Smooth muscle cell (in vitro differentiated cells): ENCODE data around the gene PRPF40A. TPM values are rescaled to one million over a fixed set of nuclear protein-coding genes. Genes with fewer than 3 reads are reported as not detected.

Experiments used
- DNase-seq: peaks from one replicate; lab custom pipeline; 2025; ENCODE audit not compliant: unreplicated experiment; lab: John Stamatoyannopoulos, UW
- H2AFZ ChIP-seq: fragments of 200-600 bp; sonication (generic); 2 replicates; pipeline ENCODE4 v1.6.0; 2016; ENCODE audit warnings: antibody characterized with exemption, low read depth, mild to moderate bottlenecking
- H3F3A ChIP-seq: fragments of 200-600 bp; sonication (generic); 2 replicates; pipeline ENCODE4 v1.6.0; 2017; ENCODE audit warnings: antibody characterized with exemption, low read depth
- H3K27ac ChIP-seq: fragments of 200-600 bp; sonication (generic); 2 replicates; pipeline ENCODE4 v1.5.1; 2016; ENCODE audit warnings: low read depth, mild to moderate bottlenecking
- H3K27me3 ChIP-seq: fragments of 200-600 bp; sonication (generic); 2 replicates; pipeline ENCODE4 v1.6.1; 2016; ENCODE audit warnings: low read depth, mild to moderate bottlenecking
- H3K36me3 ChIP-seq: fragments of 200-600 bp; sonication (generic); 2 replicates; pipeline ENCODE4 v1.5.1; 2016; ENCODE audit warnings: low read depth
- H3K4me1 ChIP-seq: fragments of 200-600 bp; sonication (generic); 2 replicates; pipeline ENCODE4 v1.5.1; 2016; ENCODE audit warnings: low read depth
- H3K4me2 ChIP-seq: fragments of 200-600 bp; sonication (generic); 2 replicates; pipeline ENCODE4 v1.6.0; 2016; ENCODE audit warnings: mild to moderate bottlenecking
- H3K4me3 ChIP-seq: fragments of 200-600 bp; sonication (generic); 2 replicates; pipeline ENCODE4 v1.5.1; 2016; ENCODE audit warnings: mild to moderate bottlenecking
- H3K79me2 ChIP-seq: fragments of 200-600 bp; sonication (generic); 2 replicates; pipeline ENCODE4 v1.6.0; 2016; ENCODE audit warnings: low read depth, mild to moderate bottlenecking
- H3K9ac ChIP-seq: fragments of 200-600 bp; sonication (generic); 2 replicates; pipeline ENCODE4 v1.6.0; 2016; ENCODE audit warnings: low read depth
- H3K9me3 ChIP-seq: fragments of 200-600 bp; sonication (generic); replicated peaks from 2 replicates; pipeline ENCODE4 v1.5.1; 2016; ENCODE audit warnings: low read depth
- H4K20me1 ChIP-seq: fragments of 200-600 bp; sonication (generic); 2 replicates; pipeline ENCODE4 v1.6.0; 2016; ENCODE audit warnings: low read depth
- WGBS: methylation state at CpG from one replicate; pipeline ENCODE4 v1.1.7; 2016; ENCODE audit warnings: low lambda C conversion rate; 5-methylcytosine and 5-hydroxymethylcytosine counted together
- polyA plus RNA-seq: library from polyadenylated mRNA; unstranded; fragments of >200 nt; fragmentation: Nextera tagmentation; extraction: Ambion mirVana; gene quantifications from 2 replicates; pipeline ENCODE4 v1.2.1, GENCODE V29; 2016
- total RNA-seq: library from RNA; depleted of rRNA; stranded (reverse); fragments of >200 nt; gene quantifications from 2 replicates; pipeline ENCODE4 v1.2.3, GENCODE V29; 2014
- TF ChIP-seq, protein P1 (sequence below): fragments of 200-600 bp; sonication (generic); IDR thresholded peaks from 2 replicates; pipeline ENCODE4 v1.5.1; 2017; ENCODE audit warnings: borderline replicate concordance, mild to moderate bottlenecking, antibody characterized with exemption; ENCODE audit not compliant: insufficient read depth, poor library complexity, severe bottlenecking

Gene PRPF40A
- total and polyA plus RNA-seq, 2 experiments from 2014 or later = 93.4 to 117 TPM

DNA sequence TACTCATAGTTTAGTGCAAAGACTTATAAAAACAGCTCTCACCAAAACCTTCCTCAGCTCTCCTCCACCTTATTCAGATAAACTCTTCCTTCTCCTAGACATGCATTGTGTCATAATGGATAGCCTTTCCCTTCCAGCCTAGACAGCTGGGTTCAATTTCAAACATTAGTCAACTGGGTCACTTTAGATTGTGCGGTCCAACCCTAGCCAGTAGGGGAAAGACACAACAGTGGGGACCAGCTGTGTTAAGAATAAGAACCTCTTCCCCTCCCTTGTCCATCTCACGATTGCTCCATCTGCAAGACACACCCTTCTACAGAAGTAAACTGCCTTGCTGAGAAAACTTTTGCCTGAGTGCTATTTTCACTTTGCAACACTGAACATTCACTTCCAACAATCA, 8.5 kb downstream of the PRPF40A start:
- WGBS = 98% methylated on average over 2 of the region's 2 CpGs
- DNase-seq = no peak

DNA sequence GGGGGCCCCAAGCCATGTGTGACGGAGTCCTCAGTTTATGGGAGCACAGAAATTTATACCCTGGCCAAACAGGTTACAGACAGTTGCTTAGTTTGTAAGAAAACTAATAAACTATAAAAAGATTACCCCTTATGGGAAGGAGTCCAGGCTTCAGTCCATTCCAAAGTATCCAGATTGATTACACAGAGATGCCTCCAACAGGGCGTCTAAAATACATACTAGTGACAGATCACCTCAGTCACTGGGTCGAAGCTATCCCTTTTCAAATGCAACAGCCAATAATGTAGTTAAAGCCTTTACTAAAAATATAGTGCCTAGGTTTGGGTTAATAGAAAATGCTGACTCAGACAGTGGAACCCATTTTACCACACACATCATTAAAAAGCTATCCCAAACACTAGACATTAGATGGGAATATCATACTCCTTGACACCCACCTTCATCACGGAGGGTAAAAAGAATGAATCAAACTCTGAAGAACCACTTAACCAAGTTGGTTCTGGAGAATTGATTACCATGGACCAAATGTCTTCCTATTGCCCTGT, 10.7 kb downstream of the PRPF40A start:
- H3K4me3 ChIP-seq = no peak overlapping the region
- no peak overlapping the region for H3K4me2 ChIP-seq
- no peak for DNase-seq
- TF ChIP-seq, protein P1, sequence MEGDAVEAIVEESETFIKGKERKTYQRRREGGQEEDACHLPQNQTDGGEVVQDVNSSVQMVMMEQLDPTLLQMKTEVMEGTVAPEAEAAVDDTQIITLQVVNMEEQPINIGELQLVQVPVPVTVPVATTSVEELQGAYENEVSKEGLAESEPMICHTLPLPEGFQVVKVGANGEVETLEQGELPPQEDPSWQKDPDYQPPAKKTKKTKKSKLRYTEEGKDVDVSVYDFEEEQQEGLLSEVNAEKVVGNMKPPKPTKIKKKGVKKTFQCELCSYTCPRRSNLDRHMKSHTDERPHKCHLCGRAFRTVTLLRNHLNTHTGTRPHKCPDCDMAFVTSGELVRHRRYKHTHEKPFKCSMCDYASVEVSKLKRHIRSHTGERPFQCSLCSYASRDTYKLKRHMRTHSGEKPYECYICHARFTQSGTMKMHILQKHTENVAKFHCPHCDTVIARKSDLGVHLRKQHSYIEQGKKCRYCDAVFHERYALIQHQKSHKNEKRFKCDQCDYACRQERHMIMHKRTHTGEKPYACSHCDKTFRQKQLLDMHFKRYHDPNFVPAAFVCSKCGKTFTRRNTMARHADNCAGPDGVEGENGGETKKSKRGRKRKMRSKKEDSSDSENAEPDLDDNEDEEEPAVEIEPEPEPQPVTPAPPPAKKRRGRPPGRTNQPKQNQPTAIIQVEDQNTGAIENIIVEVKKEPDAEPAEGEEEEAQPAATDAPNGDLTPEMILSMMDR = no peak
- 97% methylated on average over 4 of the region's 4 CpGs for WGBS
- H3F3A ChIP-seq = no peaks in the 10 kb centered on the region
- no peaks in the 10 kb centered on the region for H3K9me3 ChIP-seq
- H3K27me3 ChIP-seq = no peaks in the 10 kb centered on the region
- no peaks in the 10 kb centered on the region for H3K4me1 ChIP-seq
- H3K36me3 ChIP-seq = no peaks in the 10 kb centered on the region
- H3K27ac ChIP-seq = no peak overlapping the region
- peaks cover 100% of the 10 kb centered on the region for H4K20me1 ChIP-seq
- H3K9ac ChIP-seq = no peak overlapping the region
- H3K79me2 ChIP-seq = peaks cover 100% of the 10 kb centered on the region
- no peak overlapping the region for H2AFZ ChIP-seq

More for the DNA sequence above, 8.5 kb downstream of the PRPF40A start:
- Histone ChIP-seq H3K4me1 (no peaks in the 10 kb centered on the region), H2AFZ (no peak overlapping the region), H3K27ac (no peak overlapping the region), H4K20me1 (peaks cover 100% of the 10 kb centered on the region), H3K36me3 (peaks cover 2% of the 10 kb centered on the region), H3K79me2 (peaks cover 100% of the 10 kb centered on the region), H3K27me3 (no peaks in the 10 kb centered on the region), H3K4me2 (no peak overlapping the region), H3K9me3 (no peaks in the 10 kb centered on the region), H3K9ac (no peak overlapping the region), H3F3A (no peaks in the 10 kb centered on the region), H3K4me3 (no peak overlapping the region)
- TF ChIP-seq, protein P1 = no peak

DNA sequence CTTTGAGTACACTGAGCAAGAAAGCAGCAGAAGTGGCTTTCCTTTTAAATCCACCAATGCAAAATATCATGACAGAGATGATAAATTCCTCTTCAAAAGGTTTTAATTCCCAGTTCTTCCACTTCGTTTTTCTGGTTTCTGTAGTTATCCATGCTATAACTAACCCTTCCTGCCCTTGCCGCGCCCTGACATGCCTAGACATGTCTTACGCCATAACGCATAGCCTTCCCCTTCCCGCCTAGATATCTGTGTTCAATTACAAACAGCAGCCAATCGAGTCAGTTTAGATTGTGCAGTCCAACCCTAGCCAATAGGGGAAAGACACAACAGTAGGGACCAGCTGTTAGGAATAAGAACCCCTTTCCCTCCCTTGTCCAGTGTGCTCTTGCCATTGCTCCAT, 16.1 kb downstream of the PRPF40A start:
- Histone ChIP-seq H2AFZ (no peak overlapping the region), H3K27me3 (no peaks in the 10 kb centered on the region), H3K4me1 (no peaks in the 10 kb centered on the region), H3K9ac (no peak overlapping the region), H4K20me1 (peaks cover 92% of the 10 kb centered on the region), H3K36me3 (no peaks in the 10 kb centered on the region), H3K9me3 (no peaks in the 10 kb centered on the region), H3K4me2 (no peak overlapping the region), H3K4me3 (no peak overlapping the region), H3F3A (no peaks in the 10 kb centered on the region), H3K27ac (peak overlapping the region; percentile 41), H3K79me2 (peaks cover 100% of the 10 kb centered on the region)
- WGBS = 81% methylated on average over 7 of the region's 7 CpGs
- TF ChIP-seq, protein P1 = no peak
- no peak for DNase-seq

DNA sequence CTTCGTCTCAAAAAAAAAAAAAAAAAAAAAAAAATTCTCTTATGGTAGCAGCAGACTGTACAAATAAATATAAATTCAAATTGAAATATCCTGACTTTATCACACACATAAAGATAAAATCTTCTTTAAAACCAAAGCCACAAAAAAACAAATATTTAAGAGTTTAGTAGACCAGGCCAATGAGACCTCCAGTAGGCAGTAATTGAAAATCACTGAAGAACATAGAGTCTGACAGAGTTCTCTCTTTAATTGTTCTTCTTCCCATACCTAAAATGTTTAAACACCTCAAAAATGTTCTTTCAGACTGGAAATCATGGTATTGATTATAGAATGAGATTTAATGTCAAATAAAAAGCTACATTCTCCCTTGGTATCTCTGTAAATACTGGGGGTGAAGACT, 20.8 kb downstream of the PRPF40A start:
- Histone ChIP-seq H3K9me3 (no peaks in the 10 kb centered on the region), H3F3A (no peaks in the 10 kb centered on the region), H3K4me1 (no peaks in the 10 kb centered on the region), H3K4me2 (no peak overlapping the region), H3K27ac (no peak overlapping the region), H4K20me1 (peaks cover 92% of the 10 kb centered on the region), H3K9ac (no peak overlapping the region), H3K27me3 (no peaks in the 10 kb centered on the region), H3K4me3 (no peak overlapping the region), H2AFZ (no peak overlapping the region), H3K36me3 (peaks cover 8% of the 10 kb centered on the region), H3K79me2 (peaks cover 92% of the 10 kb centered on the region)
- DNase-seq = no peak
- no CpG with 5 or more reads among the region's 1 CpG for WGBS
- TF ChIP-seq, protein P1 = no peak
